ENCODE measurements around the gene DMTF1.

DMTF1 gene

DNA sequence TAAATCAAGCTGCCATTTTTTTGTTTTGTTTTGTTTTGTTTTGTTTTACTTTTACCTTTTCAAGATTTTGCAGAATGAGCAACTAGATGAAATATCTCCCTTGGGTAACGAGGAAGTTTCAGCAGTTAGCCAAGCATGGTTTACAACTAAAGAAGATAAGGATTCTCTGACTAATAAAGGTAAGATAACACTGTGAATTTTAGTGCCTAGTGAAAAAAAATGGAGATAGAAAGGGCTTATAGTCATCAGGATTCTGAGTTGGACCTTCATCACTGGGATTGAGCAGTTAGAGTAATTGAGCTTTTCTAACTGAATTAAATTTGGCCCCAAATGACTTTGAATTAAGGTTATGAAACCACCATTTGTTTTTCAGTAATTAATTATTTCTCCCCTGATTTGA lies 21.2 kb downstream of the DMTF1 start:
- ATAC-seq: no peak
- TF ChIP-seq RARB (CRISPR knock-in tag; IDR thresholded peaks at IDR 0.05) (no peak), ZC3H10 (CRISPR knock-in tag; IDR thresholded peaks at IDR 0.05) (no peak), ESRRG (CRISPR knock-in tag; IDR thresholded peaks at IDR 0.05) (no peak), ZNF70 (CRISPR knock-in tag; IDR thresholded peaks at IDR 0.05) (no peak), BACH2 (CRISPR knock-in tag; IDR thresholded peaks at IDR 0.05; ENCODE audit: borderline replicate concordance) (no peak)
- TF ChIP-seq, protein P1, sequence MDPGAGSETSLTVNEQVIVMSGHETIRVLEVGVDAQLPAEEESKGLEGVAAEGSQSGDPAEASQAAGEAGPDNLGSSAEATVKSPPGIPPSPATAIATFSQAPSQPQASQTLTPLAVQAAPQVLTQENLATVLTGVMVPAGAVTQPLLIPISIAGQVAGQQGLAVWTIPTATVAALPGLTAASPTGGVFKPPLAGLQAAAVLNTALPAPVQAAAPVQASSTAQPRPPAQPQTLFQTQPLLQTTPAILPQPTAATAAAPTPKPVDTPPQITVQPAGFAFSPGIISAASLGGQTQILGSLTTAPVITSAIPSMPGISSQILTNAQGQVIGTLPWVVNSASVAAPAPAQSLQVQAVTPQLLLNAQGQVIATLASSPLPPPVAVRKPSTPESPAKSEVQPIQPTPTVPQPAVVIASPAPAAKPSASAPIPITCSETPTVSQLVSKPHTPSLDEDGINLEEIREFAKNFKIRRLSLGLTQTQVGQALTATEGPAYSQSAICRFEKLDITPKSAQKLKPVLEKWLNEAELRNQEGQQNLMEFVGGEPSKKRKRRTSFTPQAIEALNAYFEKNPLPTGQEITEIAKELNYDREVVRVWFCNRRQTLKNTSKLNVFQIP (CRISPR knock-in tag; IDR thresholded peaks at IDR 0.05; ENCODE audit: borderline replicate concordance, low read depth): no peak

DNA sequence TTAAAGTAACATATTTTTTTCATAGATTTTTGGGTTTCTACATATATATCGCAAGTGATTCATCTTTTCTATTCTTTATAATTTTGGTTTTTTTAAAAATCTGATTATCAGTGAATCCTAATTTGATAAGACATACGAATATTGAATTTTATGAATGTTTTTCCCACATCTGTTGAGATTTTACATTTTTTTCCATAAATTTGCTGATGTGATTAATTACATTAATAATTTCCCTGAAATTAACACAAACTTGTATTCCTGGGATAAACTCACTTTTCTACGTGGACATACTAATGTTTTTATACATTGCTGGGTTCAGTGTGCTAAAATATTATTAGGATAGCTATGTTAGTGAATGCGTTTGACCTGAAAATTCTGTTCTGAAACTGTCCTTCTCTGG lies 26.1 kb downstream of the DMTF1 start:
- TF ChIP-seq, protein P1 (CRISPR knock-in tag; IDR thresholded peaks at IDR 0.05; ENCODE audit: borderline replicate concordance, low read depth): no peak
- ATAC-seq: no peak

DNA sequence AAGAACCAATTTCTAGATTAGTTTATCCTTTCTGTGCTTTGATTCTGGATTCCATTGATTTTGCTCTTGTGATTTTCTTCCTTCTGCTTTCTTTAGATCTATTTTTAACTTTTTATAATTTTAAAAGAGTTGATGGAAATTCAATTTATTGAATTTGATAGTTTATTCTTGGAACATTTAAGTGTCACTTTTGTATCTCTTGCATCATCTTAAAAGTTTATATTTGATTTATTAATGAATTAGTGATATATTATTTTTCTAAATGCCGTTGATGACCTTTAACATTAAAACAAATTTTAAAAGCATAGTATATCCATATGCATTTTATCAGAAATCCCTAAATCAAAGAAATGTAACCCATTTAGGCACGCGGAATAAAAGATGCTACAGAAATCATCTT lies 26.9 kb downstream of the DMTF1 start:
- ATAC-seq: no peak

DNA sequence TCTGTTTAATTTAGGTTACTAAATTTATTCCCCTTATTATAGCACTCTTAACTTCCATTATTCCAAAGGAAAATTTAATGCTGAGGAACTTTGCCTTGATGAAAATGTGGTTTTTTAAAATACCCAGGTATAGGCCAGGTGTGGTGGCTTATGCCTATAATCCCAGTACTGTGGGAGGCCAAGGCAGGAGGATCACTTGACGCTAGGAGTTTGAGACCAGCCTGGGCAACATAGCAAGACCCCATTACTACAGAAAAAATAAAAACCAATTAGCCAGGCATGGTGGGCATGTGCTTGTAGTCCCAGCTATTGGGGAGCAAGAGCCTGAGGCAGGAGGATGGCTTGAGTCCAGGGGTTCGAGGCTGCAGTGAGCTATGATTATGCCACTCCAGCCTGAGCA lies 34.9 kb downstream of the DMTF1 start:
- no peak for ATAC-seq
- TF ChIP-seq TCF4 (CRISPR knock-in tag; IDR thresholded peaks at IDR 0.05; ENCODE audit: borderline replicate concordance) (no peak), ARNTL (CRISPR knock-in tag; IDR thresholded peaks at IDR 0.05; ENCODE audit: borderline replicate concordance, low read depth) (no peak), GLIS3 (CRISPR knock-in tag; IDR thresholded peaks at IDR 0.05) (no peak), BACH2 (CRISPR knock-in tag; IDR thresholded peaks at IDR 0.05; ENCODE audit: borderline replicate concordance) (no peak), TOX (CRISPR knock-in tag; IDR thresholded peaks at IDR 0.05; ENCODE audit: borderline replicate concordance) (no peak), ZFP3 (CRISPR knock-in tag; IDR thresholded peaks at IDR 0.05) (no peak), RARB (CRISPR knock-in tag; IDR thresholded peaks at IDR 0.05) (no peak), ESRRG (CRISPR knock-in tag; IDR thresholded peaks at IDR 0.05) (no peak)
- TF ChIP-seq, protein P2, sequence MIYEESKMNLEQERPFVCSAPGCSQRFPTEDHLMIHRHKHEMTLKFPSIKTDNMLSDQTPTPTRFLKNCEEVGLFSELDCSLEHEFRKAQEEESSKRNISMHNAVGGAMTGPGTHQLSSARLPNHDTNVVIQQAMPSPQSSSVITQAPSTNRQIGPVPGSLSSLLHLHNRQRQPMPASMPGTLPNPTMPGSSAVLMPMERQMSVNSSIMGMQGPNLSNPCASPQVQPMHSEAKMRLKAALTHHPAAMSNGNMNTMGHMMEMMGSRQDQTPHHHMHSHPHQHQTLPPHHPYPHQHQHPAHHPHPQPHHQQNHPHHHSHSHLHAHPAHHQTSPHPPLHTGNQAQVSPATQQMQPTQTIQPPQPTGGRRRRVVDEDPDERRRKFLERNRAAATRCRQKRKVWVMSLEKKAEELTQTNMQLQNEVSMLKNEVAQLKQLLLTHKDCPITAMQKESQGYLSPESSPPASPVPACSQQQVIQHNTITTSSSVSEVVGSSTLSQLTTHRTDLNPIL (CRISPR knock-in tag; IDR thresholded peaks at IDR 0.05; ENCODE audit: low read depth): no peak
- TF ChIP-seq, protein P3, sequence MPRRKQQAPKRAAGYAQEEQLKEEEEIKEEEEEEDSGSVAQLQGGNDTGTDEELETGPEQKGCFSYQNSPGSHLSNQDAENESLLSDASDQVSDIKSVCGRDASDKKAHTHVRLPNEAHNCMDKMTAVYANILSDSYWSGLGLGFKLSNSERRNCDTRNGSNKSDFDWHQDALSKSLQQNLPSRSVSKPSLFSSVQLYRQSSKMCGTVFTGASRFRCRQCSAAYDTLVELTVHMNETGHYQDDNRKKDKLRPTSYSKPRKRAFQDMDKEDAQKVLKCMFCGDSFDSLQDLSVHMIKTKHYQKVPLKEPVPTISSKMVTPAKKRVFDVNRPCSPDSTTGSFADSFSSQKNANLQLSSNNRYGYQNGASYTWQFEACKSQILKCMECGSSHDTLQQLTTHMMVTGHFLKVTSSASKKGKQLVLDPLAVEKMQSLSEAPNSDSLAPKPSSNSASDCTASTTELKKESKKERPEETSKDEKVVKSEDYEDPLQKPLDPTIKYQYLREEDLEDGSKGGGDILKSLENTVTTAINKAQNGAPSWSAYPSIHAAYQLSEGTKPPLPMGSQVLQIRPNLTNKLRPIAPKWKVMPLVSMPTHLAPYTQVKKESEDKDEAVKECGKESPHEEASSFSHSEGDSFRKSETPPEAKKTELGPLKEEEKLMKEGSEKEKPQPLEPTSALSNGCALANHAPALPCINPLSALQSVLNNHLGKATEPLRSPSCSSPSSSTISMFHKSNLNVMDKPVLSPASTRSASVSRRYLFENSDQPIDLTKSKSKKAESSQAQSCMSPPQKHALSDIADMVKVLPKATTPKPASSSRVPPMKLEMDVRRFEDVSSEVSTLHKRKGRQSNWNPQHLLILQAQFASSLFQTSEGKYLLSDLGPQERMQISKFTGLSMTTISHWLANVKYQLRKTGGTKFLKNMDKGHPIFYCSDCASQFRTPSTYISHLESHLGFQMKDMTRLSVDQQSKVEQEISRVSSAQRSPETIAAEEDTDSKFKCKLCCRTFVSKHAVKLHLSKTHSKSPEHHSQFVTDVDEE (CRISPR knock-in tag; IDR thresholded peaks at IDR 0.05): no peak

More for the DNA sequence above, 26.9 kb downstream of the DMTF1 start:
- TF ChIP-seq TCF4 (CRISPR knock-in tag; IDR thresholded peaks at IDR 0.05; ENCODE audit: borderline replicate concordance): no peak
- TF ChIP-seq ESRRG (CRISPR knock-in tag; IDR thresholded peaks at IDR 0.05): no peak
- TF ChIP-seq ISL1 (CRISPR knock-in tag; IDR thresholded peaks at IDR 0.05): no peak
- no peak for TF ChIP-seq RARB (CRISPR knock-in tag; IDR thresholded peaks at IDR 0.05)
- TF ChIP-seq ZNF565 (CRISPR knock-in tag; conservative IDR thresholded peaks at IDR 0.05; ENCODE audit: low read depth): no peak
- TF ChIP-seq ZC3H10 (CRISPR knock-in tag; IDR thresholded peaks at IDR 0.05): no peak
- no peak for TF ChIP-seq BACH2 (CRISPR knock-in tag; IDR thresholded peaks at IDR 0.05; ENCODE audit: borderline replicate concordance)
- no peak for TF ChIP-seq ZFP30 (CRISPR knock-in tag; IDR thresholded peaks at IDR 0.05)
- no peak for TF ChIP-seq OSR1 (CRISPR knock-in tag; IDR thresholded peaks at IDR 0.05)
- TF ChIP-seq, protein P2 (CRISPR knock-in tag; IDR thresholded peaks at IDR 0.05; ENCODE audit: low read depth): no peak
- TF ChIP-seq GLIS3 (CRISPR knock-in tag; IDR thresholded peaks at IDR 0.05): no peak
- no peak for TF ChIP-seq CSDC2 (CRISPR knock-in tag; IDR thresholded peaks at IDR 0.05)
- TF ChIP-seq ZFP3 (CRISPR knock-in tag; IDR thresholded peaks at IDR 0.05): no peak
- no peak for TF ChIP-seq ARNTL (CRISPR knock-in tag; IDR thresholded peaks at IDR 0.05; ENCODE audit: borderline replicate concordance, low read depth)
- TF ChIP-seq, protein P4, sequence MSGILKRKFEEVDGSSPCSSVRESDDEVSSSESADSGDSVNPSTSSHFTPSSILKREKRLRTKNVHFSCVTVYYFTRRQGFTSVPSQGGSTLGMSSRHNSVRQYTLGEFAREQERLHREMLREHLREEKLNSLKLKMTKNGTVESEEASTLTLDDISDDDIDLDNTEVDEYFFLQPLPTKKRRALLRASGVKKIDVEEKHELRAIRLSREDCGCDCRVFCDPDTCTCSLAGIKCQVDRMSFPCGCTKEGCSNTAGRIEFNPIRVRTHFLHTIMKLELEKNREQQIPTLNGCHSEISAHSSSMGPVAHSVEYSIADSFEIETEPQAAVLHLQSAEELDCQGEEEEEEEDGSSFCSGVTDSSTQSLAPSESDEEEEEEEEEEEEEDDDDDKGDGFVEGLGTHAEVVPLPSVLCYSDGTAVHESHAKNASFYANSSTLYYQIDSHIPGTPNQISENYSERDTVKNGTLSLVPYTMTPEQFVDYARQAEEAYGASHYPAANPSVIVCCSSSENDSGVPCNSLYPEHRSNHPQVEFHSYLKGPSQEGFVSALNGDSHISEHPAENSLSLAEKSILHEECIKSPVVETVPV (CRISPR knock-in tag; IDR thresholded peaks at IDR 0.05): no peak
- TF ChIP-seq ZNF70 (CRISPR knock-in tag; IDR thresholded peaks at IDR 0.05): no peak
- TF ChIP-seq, protein P5, sequence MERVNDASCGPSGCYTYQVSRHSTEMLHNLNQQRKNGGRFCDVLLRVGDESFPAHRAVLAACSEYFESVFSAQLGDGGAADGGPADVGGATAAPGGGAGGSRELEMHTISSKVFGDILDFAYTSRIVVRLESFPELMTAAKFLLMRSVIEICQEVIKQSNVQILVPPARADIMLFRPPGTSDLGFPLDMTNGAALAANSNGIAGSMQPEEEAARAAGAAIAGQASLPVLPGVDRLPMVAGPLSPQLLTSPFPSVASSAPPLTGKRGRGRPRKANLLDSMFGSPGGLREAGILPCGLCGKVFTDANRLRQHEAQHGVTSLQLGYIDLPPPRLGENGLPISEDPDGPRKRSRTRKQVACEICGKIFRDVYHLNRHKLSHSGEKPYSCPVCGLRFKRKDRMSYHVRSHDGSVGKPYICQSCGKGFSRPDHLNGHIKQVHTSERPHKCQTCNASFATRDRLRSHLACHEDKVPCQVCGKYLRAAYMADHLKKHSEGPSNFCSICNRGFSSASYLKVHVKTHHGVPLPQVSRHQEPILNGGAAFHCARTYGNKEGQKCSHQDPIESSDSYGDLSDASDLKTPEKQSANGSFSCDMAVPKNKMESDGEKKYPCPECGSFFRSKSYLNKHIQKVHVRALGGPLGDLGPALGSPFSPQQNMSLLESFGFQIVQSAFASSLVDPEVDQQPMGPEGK (CRISPR knock-in tag; IDR thresholded peaks at IDR 0.05; ENCODE audit: borderline replicate concordance): no peak
- TF ChIP-seq TOX (CRISPR knock-in tag; IDR thresholded peaks at IDR 0.05; ENCODE audit: borderline replicate concordance): no peak
- TF ChIP-seq PPARA (CRISPR knock-in tag; IDR thresholded peaks at IDR 0.05; ENCODE audit: borderline replicate concordance): no peak
- TF ChIP-seq SNAI2 (CRISPR knock-in tag; IDR thresholded peaks at IDR 0.05): no peak

All from SK-N-SH treated with all-trans-retinoic acid at 6 μM for 48 hours (cell line).